HG03457 (cell line): ENCODE data around the gene OTOF.

Experiments used
- ATAC-seq: cut with Tn5 transposase; IDR thresholded peaks from one replicate; pipeline ENCODE4 v1.9.1; 2021; ENCODE audit warnings: moderate number of reproducible peaks; ENCODE audit not compliant: unreplicated experiment

OTOF gene

DNA sequence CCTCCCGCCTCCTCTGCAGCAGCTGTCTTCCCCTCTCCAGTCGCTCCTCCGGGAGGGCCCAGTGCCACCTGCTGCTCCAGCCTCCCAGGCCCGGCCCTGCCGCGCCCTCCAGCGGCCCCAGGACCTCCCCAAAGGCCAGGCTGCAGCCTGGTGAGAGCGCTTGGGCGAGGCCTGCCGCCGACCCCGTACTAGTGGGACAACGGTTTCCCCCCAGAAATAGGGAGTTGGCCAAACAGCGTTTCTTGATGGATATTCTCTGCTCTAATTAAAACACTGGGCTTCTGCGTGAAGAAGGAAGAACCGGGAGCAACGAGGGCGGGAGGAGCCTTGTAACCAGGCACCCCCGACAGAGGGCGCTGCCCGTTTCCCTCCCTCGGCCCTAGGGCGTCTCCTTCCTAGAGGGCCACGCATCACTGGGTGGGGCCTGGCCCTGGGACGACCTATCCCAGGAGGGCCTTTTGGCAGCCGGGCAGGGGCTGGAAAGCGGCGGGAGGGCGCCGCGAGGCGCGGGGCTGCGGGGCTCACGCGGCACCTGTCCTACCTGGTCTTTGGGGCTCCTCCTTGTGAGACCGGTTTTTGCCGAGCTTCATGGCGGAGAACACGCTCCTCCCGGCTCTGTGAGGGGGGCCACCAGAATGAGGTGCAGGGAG is 25.4 kb upstream of the OTOF start:
- ATAC-seq = no peak

DNA sequence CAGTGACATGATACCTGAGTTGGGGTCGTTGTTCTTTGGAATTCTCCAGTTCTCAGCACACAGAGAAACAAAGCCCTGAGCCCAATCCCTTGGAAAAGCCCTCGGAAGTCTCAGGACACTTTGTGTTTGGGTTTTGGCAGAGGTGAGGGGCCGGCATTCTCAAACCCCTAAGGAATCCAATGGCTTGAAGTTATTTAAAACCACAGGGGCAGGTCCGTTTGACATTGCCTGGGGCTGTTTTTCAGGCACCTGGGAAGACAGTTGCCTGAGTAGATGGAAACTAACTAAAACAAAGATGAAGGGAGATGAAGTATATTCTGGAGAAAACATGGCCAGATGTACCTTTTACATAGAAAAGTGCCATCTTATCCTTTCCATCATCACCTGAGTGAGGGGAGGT is 22.5 kb upstream of the OTOF start:
- no peak for ATAC-seq

DNA sequence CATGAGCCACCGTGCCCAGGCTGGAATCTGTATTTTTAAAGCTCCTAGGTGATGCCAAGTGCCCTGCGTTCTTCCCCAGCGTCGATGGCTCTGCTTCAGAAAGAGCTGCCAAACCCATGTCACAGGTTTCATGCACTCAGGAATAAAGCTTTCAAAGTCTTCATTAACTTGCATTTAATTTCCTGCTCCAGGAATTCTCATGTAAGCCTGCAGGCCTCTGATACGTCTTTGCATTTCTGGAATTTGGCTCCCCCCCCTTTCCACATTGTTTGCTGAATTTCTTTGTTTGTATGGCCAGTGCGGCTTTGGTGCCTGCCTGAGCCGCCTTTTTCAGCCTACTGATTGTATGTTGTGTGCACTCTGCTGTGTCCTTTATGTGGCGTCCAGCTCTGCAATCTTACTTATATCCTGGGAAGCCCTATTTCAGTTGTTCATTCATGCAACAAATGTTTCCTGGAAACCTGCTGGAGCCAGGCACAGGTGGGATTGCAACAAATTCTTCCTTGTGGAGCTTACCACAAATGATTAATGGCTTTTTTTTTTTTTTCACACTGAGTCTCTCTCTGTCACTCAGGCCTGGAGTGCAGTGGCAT is 17.9 kb upstream of the OTOF start:
- ATAC-seq = no peak

DNA sequence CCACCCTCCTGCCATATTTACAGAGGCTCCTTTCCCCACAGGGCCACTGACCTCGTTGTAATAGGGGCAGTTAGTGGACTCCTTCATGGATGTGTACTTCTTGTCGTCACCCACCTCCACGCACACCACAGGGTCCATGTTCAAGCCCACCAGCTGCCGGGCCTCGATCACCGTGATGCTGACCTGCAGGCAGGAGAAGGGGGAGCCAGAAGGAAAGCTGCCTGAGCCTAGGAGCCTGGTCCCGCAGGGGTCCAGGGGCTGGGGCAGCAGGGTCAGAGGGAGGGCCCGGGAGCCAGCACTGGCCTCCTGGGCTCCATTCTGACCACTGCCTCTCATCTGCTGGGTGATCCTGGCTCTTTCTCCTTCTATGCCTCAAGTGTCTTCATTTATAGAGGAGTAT is 17.0 kb upstream of the OTOF start:
- ATAC-seq = no peak

DNA sequence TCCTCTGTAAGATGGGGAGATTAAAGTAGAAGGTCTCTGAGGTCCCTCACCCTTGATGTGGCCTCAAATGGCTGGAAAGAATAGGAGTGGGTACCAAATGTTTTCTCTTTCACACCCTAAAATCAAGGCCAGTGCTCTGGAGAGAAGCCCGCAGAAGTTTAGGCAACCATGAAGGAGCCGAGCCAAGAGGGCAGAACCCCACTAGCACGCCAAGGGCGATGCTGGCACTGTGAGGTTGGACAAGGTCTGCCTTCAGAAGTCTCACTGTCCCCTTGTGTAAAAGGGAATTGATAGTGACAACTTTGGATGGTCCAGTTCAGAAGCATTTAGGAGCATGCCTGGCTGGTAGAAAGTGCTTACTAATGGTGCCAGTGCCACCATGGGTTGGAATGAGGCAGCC is 16.3 kb upstream of the OTOF start:
- no peak for ATAC-seq

DNA sequence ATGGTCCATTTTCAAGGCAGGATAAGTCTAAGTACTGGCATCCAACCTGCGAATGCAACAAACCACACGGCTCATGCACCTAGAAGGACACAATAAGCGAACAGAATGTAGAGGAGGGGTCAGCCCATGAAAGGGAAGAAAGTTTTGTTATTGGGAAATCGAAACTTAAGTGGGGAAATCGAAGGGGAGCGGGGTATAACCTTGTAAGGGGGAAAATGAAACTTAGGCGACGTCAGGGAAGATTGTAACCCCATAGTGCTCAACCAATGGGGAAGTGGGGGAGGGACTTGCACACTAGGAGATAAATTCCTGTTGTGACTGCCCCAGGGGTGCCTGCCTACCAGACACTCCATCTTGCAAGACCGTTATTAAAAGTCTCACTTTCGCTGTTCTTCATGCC is 15.6 kb upstream of the OTOF start:
- ATAC-seq = no peak

DNA sequence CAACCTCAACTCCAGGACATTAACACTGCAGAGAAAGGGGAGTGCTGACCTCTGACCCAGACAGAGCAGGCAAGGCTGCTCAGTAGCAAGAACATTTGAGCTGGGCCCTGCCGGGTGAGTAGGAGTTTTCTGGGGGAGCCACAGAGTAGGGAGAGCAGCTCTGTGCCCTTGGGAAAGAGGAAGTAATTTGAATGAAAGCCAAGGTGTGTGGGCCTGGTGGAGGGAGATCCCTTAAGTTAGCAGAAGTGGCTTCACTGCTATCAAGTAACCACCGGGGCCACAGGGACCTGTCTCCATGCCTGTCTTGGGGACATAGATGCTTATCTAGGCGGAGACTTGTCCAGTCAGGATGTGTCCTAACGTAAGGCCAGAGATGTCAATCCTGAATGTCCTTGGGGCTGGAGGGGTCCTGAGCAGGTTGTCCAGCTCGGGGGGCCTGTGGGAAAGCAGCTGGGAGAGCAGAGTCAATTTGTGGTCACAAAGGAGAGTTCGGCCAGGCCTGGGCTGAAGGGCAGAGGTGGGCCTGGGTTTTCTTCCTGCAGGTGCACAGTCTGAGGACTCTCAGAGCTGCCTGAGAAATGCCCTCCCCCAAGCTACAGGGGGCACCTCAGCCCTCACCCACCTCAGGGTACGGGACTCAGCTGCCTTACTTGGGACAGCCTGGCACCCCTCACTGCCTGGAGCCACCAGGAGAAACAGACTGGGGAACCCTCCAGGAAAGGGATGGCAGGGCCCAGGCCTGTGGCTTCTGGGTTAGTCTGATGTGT is 15.0 kb upstream of the OTOF start:
- ATAC-seq = no peak

DNA sequence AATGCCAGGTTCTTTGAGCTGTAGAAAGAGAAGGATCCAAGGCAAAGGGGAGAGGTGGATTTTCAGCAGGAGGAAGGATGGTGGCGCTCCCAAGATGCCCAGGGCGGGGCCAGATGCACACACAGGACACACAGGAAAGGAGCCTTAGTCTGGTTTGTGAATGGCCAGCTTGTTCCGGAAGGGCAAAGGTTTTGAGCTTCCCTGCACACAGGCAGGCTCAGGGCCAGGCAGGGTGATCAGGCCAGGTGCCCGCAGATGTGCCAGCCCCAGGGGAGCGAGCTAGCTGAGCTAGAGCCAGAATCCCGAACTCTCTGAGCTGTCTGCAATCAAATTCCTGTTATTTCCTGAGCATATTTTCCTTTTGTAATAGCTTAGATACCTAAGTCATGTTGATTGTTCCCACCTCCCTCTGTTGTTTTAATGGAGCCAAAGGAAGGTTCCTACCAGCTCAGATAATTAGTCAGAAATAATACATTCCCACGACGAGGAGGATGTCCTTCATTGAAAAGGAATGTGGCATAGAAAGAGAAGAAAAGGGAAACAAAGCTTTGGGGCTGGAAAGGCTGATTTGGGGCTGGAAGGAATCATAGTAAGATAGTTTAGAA is 13.7 kb upstream of the OTOF start:
- ATAC-seq = no peak

DNA sequence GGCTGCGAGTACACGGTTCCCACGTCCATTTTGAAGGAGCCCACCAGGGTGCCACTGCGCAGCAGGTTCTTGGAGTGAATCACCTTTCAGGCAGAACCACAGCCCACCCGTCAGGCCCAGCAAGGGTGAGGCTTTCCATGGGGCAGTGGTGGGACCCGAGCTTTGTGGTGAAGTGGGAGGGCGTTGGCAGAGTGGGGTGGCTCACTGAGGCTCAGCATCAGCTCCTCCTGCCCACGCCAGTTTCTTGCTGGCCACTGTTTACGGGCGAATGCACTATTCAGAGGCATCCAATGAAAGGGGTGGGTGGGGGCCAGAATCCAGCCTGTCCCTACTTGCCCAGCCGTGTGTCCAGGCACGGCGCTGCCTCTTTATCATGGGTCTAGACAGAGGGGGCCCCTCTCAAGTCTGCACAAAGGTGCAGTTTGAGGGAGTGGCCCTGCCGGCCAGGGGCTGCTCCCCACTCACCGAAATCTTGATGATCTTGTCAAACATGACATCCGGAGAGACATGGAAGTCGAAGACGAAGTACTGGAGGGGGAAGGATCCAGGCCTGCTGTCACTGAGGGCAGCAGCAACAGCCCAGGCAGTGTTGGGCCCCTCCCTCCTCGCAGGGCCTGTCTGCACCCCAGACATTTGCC is 11.4 kb upstream of the OTOF start:
- no peak for ATAC-seq

DNA sequence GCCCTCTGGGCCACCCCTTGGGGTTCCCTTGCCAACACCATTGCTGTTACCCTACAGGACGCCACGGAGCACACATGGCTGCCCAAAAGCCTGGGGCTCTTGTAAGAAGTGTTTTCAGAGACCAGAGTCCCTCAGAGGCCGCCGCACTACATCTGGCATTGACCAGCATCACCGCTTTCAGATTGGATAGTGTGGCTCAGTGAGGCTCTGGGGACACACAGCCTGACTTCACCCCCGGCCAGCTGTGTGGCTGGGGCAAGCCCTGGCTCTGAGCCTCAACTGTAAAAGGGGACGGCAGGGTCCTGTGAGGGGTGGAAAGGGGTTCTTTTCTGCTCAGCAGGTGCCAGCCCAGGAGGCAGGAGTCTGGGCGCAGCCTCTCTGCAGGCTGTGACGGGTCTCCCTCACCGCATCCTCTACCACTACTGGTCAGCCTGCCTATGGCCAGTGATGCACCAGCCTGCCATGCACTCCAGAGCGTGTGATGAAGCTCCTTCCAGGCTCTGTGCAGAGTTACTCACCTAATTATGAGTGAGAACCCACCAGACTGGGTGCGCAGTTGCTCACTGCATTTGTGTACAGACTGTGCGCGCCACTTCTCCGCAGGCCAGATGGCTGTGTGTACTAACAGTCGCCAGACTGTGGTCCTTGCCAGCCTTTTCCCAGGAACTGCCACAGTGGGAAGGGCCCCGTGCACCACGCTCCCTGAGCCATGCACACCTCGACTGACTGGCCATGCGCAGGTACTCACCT is 10.7 kb upstream of the OTOF start:
- ATAC-seq = no peak

DNA sequence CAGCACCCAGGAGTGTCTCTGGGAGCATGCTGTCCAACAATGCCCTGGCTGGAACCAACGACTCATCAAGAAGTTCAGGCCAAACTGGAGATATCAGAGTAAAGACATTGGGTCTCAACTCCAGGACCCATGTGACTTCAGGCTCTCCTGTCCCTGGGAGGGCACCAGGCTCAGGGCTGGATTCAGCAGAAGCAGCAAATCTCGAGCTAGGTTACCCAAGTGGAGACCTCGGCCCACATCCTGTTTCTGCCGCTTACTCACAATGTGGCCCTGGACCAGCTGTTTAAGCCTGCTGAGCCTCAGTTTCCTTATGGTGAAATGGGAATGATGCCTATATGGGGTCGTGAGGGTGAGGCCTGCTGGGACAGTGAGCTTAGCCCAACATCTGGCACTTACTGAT is 9.3 kb upstream of the OTOF start:
- ATAC-seq = no peak

DNA sequence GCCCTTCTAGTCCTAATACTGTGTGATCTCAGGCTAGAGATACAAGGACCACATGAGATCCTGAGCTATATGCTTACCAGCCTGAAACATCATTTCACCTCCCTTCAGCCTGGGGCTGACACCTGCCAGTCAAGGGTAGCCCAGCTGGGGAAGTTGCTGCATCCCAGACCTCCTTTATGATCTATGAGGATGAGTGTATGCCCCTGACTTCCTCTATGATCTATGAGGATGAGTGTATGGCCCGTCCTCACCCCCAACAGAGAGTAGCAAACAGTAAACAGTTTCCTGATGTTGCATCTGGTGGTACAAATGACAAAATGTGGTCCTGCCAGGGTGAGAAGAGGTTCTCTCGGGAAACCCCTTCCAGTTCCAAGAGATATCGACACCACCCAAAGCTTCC is 8.9 kb upstream of the OTOF start:
- no peak for ATAC-seq

DNA sequence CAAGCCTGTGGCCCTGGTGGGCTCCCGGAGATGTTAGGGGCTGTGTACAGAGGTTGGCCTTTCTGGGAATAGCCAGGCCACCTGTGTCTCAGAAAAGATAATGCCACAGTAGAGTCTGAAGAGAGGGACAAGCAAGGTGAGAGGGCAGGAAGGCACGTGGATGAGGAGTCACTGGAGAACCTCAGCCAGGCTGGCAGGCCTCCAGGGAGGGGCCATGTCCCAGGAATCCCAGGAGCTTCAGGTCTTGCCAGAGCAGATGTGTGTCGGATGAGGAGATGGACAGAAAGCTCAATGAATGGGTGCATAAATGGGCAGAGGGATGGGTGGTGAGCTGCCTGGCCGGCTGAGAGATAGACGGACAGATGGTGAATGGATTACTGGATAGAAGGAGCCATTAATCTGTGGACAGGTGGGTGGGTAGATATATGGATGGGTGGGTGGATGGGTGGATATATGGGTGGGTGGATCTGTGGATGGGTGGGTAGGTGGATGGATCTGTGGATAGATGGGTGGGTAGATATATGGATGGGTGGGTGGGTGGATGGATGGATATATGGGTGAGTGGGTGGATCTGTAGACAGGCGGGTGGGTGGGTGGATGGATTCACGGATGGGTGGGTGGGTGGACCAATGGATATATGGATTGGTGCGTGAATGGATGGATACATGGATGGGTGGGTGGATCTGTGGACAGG is 7.9 kb upstream of the OTOF start:
- ATAC-seq = no peak

DNA sequence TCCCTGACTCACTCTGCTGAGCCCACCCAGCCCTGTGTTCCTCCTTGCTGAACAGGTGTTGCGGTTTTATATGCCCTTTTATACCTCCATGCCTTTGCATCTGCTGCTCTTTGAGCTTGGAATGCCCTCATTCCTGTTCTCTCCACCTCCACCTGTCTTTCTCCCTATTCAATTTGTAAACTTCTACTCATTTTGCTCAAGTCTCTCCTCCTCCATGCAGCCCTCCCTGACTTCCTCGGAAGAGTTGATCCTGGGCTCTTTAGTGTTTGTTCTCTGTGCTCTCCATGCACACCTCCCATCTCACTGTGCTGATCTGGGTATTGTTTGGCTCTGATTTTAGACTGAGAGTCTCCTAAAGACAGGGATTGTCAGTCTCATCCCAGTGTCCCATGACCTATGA is 7.2 kb upstream of the OTOF start:
- no peak for ATAC-seq

DNA sequence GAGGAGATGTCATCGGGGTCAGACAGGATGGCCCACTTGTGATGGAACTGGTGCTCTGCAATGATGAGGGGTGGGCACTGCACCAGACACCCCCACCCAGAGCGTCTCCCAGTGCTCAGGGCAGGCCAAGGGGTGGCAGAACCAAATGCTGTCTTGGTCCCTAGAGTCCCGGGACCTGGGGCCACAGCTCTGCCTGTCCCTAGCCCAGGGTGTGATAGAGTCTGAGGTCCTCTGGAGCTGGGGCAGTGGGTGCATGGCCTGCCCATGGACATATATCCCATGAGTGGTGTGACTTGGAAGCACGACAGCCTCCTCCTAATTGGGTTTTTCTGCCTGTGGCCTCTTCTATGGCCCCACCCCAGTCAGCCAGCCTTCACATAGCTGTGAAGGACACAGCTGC is 6.7 kb upstream of the OTOF start:
- ATAC-seq = no peak

DNA sequence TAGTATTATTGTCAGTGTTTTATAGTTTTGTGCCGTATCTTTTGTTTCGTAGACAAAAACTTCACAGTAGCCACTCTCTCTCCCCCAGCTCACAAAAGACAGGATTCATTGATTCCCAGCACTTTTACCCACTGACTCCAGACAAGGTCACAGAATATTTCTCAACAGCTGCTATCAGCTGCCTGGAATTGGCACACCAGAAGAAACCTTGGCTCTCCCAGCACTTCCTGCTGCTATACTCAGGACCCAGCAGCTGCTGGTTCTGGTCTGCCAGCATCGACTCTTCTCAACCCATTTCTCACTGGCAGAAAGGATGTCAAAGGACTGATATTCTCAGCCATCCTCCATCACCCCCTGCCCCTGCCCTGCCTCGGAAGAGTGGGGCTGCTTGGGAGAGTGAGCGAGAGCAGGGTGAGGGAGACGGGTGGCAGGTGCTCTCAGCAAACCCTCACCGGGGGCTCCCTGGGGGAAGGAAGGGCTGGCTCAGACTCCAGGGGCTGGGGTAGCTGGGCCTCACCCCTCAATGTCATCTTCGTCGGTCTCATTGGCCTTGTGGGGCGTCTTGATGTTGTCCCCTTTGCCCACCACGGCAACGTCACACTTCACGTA is 6.1 kb upstream of the OTOF start:
- no peak for ATAC-seq

DNA sequence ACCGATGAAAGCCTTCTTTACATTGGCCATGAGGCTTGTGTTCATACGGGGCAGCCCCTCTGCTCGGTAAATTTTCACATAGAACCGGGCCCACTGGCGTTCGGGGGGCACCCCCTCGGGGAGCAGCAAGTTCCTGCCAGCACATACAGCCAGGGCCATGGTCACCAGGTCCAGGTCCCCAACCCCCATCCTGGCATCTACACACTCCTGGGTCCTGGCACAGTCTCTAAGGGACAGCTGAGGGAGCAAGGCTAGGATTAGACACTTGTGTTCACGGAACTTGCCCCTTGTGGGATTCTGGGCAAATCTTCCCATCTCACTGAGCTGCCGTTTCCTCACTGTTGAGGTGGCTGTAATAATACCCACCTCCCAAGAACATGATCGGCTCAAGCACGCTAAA is 5.6 kb upstream of the OTOF start:
- ATAC-seq = no peak

DNA sequence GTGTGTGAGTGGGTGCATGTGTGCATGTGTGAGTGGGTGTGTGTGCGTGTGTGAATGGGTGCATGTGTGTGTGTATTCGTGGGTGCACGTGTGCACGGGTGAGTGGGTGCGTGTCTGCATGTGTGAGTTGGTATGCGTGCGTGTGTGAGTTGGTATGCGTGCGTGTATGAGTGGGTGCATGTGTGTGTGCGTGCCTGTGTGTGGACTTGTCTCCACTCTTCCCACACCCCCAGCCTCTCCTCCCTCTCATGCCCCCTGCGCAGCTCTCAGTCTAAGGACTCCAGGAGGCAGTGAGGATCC is 5.1 kb upstream of the OTOF start:
- ATAC-seq = no peak

DNA sequence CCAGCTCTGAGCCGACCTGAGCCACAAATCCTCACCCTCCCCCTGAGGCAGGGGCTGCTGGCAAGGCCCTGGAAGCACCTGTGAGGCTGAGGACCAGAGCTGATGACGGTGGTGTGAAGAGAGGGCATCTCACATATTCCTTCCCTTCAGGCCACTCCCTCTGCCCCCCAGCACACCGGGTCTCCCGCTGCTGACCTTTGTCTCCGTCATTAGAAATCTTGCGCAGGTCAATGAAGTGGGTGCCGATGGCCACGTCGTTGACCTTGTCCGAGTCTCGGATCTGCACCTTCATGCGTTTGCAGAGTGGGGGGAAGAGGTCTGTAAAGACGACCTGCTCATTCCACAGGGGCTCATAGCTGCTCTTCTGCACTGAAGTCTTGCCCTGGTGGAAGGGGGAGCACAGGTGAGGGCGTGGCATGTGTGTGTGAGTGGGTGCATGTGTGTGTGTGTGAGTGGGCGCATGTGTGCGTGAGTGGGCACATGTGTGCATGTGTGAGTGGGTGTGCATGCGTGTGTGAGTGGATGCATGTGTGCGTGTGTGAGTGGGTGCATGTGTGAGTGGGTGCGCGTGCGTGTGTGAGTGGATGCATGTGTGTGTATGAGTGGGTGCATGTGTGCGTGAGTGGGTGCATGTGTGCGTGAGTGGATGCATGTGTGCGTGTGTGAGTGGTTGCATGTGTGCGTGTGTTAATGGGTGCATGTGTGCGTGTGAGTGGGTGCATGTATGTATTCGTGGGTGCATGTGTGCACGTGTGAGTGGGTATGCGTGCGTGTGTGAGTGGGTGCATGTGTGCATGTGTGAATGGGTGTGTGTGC is 4.5 kb upstream of the OTOF start:
- no peak for ATAC-seq
